ENCODE data around the gene LRRC8D. TPM values are rescaled to one million over a fixed set of nuclear protein-coding genes. Genes with fewer than 3 reads are reported as not detected.
A peak's percentile ranks its signal among the peaks of the same experiment; 100 is the strongest.

Gene LRRC8D
- total and polyA plus RNA-seq, 9 of the 15 experiments (the other 6 are each of a cell fraction or from before 2014, with no cell fraction given), result 3.4 to 53.9 (median 15.9) TPM

DNA sequence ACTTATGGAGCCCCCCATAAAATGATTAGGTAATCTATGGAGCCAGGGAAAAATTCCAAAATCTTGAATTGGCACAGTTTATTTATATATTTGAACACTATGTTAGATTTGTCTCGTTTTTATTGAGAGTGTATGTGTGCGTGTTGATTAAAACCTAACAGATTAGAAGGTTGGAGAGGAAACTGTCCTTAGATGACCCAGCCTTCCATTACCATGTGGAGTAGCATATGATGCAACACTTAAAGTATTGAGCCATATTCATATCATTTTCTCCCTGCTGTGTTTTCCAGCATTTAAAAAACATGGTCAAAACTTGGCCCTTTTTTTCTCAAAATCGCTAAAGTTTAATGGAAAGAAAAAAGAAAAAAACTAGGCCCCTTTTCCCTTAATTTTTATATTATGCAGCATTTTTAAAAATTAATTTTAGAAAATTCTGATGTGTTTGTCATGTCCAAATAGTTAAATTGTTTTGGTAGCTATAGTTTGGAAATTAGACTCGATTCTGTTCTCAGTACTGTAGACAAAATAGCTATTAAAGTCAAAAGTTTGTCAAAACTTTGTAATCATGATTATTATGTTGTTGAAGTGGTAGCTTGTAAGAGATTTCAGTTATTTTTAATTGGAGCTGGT, 2.3 kb downstream of the LRRC8D start (continued):
- TF ChIP-seq, protein P1, sequence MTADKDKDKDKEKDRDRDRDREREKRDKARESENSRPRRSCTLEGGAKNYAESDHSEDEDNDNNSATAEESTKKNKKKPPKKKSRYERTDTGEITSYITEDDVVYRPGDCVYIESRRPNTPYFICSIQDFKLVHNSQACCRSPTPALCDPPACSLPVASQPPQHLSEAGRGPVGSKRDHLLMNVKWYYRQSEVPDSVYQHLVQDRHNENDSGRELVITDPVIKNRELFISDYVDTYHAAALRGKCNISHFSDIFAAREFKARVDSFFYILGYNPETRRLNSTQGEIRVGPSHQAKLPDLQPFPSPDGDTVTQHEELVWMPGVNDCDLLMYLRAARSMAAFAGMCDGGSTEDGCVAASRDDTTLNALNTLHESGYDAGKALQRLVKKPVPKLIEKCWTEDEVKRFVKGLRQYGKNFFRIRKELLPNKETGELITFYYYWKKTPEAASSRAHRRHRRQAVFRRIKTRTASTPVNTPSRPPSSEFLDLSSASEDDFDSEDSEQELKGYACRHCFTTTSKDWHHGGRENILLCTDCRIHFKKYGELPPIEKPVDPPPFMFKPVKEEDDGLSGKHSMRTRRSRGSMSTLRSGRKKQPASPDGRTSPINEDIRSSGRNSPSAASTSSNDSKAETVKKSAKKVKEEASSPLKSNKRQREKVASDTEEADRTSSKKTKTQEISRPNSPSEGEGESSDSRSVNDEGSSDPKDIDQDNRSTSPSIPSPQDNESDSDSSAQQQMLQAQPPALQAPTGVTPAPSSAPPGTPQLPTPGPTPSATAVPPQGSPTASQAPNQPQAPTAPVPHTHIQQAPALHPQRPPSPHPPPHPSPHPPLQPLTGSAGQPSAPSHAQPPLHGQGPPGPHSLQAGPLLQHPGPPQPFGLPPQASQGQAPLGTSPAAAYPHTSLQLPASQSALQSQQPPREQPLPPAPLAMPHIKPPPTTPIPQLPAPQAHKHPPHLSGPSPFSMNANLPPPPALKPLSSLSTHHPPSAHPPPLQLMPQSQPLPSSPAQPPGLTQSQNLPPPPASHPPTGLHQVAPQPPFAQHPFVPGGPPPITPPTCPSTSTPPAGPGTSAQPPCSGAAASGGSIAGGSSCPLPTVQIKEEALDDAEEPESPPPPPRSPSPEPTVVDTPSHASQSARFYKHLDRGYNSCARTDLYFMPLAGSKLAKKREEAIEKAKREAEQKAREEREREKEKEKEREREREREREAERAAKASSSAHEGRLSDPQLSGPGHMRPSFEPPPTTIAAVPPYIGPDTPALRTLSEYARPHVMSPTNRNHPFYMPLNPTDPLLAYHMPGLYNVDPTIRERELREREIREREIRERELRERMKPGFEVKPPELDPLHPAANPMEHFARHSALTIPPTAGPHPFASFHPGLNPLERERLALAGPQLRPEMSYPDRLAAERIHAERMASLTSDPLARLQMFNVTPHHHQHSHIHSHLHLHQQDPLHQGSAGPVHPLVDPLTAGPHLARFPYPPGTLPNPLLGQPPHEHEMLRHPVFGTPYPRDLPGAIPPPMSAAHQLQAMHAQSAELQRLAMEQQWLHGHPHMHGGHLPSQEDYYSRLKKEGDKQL (CRISPR knock-in tag; IDR thresholded peaks at IDR 0.05; ENCODE audit: borderline replicate concordance), result no peak
- no peak for TF ChIP-seq KHSRP (IDR thresholded peaks at IDR 0.05)
- TF ChIP-seq BCOR (IDR thresholded peaks at IDR 0.05), result no peak
- TF ChIP-seq ARID3A (IDR thresholded peaks at IDR 0.05; ENCODE audit: borderline replicate concordance, low read depth, low read length), result peak; percentile 90; the same call in 1 of the 2 replicates
- TF ChIP-seq POLR3A (IDR thresholded peaks at IDR 0.05; ENCODE audit: borderline replicate concordance, extremely low read depth, insufficient read depth, insufficient read length), result no peak
- TF ChIP-seq TAF1 (IDR thresholded peaks at IDR 0.05; ENCODE audit: control insufficient read depth, extremely low read depth, insufficient read depth, low read length, severe bottlenecking), result no peak
- TF ChIP-seq, protein P2, sequence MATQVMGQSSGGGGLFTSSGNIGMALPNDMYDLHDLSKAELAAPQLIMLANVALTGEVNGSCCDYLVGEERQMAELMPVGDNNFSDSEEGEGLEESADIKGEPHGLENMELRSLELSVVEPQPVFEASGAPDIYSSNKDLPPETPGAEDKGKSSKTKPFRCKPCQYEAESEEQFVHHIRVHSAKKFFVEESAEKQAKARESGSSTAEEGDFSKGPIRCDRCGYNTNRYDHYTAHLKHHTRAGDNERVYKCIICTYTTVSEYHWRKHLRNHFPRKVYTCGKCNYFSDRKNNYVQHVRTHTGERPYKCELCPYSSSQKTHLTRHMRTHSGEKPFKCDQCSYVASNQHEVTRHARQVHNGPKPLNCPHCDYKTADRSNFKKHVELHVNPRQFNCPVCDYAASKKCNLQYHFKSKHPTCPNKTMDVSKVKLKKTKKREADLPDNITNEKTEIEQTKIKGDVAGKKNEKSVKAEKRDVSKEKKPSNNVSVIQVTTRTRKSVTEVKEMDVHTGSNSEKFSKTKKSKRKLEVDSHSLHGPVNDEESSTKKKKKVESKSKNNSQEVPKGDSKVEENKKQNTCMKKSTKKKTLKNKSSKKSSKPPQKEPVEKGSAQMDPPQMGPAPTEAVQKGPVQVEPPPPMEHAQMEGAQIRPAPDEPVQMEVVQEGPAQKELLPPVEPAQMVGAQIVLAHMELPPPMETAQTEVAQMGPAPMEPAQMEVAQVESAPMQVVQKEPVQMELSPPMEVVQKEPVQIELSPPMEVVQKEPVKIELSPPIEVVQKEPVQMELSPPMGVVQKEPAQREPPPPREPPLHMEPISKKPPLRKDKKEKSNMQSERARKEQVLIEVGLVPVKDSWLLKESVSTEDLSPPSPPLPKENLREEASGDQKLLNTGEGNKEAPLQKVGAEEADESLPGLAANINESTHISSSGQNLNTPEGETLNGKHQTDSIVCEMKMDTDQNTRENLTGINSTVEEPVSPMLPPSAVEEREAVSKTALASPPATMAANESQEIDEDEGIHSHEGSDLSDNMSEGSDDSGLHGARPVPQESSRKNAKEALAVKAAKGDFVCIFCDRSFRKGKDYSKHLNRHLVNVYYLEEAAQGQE (IDR thresholded peaks at IDR 0.05; ENCODE audit: borderline replicate concordance), result no peak
- TF ChIP-seq, protein P2 (CRISPR knock-in tag; IDR thresholded peaks at IDR 0.05; ENCODE audit: low read depth), result no peak
- TF ChIP-seq PREB (CRISPR knock-in tag; IDR thresholded peaks at IDR 0.05), result no peak
- TF ChIP-seq HNRNPK (IDR thresholded peaks at IDR 0.05; ENCODE audit: low read depth, low read length, poor library complexity, severe bottlenecking), result no peak
